GM19043 (cell line): ENCODE data around the gene TRH.
"Not testable (repeated sequence)": the region's sequence is repeated elsewhere in the genome, so short reads cannot be mapped to it uniquely, and the experiment has no call there.

ENCODE experiments used
- ATAC-seq: cut with Tn5 transposase; IDR thresholded peaks from one replicate; pipeline ENCODE4 v1.9.1; 2021; ENCODE audit warnings: low read depth; ENCODE audit not compliant: unreplicated experiment

The TRH gene

DNA sequence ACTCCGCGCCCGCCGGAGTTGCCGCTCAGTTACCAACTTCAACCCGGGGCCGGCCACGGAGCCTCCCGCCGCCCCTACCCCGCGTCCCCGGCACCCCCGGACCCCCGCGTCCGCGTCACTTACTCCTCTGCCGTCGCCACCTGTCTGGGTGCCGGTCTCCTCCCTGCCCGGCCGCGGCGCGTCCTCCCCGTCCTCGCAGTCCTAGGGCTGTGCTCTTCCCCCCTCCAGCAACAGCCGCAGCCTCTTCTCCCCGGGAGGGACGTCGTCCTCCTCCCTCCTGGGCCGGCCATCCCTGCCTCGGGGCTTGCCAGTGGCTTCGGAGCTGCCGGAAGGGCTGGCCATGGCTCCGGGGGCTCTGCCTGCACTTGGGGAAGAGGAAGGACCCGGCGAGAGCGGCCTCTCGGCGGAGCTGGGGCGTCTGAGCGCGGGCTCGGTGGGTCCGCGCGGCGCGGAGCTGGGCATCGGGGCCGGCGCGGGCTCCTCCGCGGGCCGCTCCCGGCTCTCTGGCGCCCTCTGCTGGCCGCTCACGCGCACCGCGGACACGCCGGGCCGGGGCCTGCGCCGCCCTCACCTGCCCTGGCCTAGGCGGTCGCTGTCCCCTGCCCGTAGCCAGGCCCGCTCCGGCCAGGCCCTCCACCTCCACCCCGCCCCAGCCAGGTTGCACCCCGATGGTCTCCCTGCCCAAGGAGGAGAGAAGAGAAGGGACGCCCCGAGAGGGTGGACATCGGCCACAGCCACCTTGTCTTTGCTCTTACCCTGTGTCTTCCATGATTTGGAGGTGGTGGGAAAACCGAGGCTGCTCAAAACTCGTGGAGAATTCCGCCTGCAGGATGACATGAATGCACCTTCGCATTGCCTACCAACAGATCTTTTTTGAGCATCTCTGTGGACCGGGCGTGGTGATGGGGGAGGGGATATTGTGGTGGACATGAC lies 28.4 kb downstream of the TRH start:
- ATAC-seq, result not testable (repeated sequence)

DNA sequence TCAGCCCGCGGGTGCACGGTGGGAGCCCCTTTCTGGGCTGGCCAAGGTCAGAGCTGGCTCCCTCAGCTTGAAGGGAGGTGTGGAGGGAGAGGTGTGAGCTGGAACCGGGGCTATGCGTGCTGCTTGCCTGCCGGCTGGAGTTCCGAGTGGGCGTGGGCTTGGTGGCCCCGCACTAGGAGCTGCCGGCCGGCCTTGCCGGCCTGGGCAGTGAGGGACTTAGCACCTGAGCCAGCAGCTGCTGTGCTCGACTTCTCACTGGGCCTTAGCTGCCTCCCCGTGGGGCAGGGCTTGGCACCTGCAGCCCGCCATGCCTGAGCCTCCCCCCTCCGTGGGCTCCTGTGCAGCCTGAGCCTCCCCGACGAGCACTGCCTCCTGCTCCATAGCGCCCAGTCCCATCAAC lies 36.0 kb downstream of the TRH start:
- no peak for ATAC-seq

GRCh38 chr3:130012108-130012507 lies 37.6 kb downstream of the TRH start:
- ATAC-seq, result not testable (repeated sequence)

DNA sequence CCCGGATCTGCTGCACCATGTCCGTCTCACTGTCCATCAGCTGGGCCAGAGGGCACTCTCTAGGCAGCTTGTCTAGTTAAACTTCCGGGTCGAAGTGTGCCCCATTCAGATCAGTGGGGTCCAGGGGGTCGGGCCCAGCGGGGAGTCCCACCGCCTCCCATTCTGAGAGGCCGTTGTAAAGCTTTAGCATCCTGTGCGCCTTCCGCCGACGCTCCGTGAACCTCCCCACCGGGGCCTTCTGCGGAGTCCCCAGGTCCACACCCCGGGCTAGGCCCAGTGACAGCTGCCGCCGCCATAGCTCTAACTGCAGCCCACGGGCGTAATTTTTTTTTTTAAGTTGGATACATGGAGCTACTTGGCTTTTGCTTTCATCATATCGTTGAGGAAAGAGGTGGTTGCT lies 38.7 kb downstream of the TRH start:
- not testable (repeated sequence) for ATAC-seq

- ATAC-seq, result no peak
Observed at GRCh38 chr3:130014526-130014925, 40.0 kb downstream of the TRH start.

DNA sequence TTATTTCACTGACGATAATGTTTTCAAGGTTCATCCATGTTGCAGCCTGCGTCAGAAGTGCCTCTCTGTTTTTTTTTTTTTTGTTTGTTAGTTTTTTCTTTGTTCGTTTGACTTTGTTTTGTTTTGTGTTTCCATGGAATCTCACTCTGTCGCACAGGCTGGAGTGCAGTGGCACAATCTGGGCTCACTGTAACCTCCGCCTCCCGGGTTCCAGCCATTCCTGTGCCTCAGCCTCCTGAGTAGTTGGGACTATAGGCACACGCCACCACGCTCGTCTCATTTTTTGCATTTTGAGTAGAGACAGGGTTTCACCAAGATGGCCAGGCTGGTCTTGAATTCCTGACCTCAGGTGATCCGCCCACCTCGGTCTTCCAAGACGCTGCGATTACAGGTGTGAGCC lies 43.1 kb downstream of the TRH start:
- ATAC-seq, result not testable (repeated sequence)

GRCh38 chr3:130026146-130026829 lies 51.8 kb downstream of the TRH start:
- ATAC-seq, result not testable (repeated sequence)

DNA sequence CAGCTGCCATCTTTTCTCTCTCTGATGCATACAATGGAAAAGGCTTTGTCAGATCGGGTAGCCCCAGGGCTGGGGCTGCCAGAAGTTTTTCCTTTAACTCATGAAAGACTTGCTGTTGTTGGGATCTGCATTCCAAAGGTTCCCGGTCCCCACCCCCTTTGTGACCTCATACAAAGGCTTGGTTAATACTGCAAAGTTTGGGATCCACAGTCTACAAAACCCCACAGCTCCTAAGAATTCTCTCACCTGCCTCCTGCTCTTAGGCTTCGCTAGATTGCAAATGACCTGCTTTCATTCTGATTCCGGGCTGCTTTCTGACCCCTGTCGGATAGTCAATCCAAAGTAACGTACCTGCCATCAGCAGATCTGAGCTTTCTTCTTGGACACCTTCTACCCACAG lies 52.9 kb downstream of the TRH start:
- ATAC-seq, result not testable (repeated sequence)
